GM19238 (cell line): ENCODE measurements around the gene POLD2.

Experiments
- DNase-seq: peaks from one replicate; pipeline ENCODE4 v3.0.0; 2011; ENCODE audit warnings: low spot score; ENCODE audit not compliant: insufficient read length

POLD2 gene

GRCh38 chr7:44102846-44103565 is 20.3 kb downstream of the POLD2 start:
- no peak for DNase-seq

- no peak for DNase-seq
Measured at GRCh38 chr7:44101966-44102845, 21.1 kb downstream of the POLD2 start.

GRCh38 chr7:44101303-44101965 is 21.9 kb downstream of the POLD2 start:
- DNase-seq, result no peak

GRCh38 chr7:44100458-44101302 is 22.7 kb downstream of the POLD2 start:
- DNase-seq, result no peak

DNA sequence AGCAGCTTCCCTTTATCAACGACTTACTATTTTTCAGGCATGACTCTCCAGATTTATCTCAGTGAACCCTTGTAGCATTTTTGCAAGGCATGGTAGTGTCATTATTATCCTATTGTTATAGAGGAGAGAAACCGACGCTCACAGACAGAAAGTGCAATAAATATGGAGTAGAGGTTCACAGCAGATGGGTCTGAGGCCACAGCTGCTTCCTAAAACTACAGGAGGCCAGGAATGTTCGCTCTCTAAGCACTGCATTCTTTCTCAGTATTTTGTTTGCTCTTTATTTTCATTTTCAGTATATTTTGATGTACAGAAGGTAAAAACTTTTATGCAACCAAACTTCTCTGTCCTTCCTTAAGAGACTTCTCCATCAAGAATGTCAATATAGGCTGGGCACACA is 23.7 kb downstream of the POLD2 start:
- DNase-seq, result no peak

DNA sequence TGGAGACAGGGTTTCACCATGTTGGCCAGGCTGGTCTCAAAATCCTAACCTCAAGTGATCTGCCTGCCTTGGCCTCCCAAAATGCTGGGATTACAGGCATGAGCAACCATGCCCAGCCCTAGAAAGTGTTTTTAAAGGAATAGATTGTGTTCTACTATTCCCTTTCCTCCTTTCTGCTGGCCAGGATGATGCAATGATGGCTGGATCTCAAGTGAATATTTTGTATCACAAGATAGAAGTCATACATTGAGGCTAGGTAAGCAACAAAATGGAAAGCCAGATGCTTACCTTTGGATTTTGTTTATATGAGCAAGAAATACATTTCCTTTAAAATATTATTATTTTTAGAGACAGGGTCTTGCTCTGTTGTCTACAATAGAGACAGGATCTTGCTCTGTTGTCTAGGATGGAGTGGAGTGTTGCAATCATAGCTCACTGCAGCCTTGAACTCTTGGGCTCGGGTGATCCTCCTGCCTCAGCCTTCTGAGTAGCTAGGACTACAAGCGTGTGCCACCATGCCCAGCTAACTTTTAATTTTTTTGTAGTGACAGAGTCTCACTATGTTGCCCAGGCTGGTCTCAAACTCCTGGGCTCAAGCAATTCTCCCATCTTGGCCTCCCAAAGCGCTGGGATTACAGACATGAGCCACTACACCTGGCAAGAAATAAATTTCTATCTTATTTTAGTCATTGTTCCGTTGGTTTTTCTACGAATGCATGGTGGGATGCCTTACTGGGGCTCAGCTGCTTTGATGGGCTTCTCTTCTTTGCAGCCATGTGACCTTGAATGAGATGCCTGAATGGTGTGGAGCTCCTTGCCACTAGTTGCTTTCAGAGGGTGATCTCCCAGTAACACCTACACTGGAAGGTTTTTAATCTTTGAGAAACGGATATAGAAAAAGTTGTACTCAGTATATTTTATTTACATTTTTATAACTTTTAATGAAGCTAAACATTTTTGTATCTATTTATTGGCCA is 25.0 kb downstream of the POLD2 start:
- no peak for DNase-seq

DNA sequence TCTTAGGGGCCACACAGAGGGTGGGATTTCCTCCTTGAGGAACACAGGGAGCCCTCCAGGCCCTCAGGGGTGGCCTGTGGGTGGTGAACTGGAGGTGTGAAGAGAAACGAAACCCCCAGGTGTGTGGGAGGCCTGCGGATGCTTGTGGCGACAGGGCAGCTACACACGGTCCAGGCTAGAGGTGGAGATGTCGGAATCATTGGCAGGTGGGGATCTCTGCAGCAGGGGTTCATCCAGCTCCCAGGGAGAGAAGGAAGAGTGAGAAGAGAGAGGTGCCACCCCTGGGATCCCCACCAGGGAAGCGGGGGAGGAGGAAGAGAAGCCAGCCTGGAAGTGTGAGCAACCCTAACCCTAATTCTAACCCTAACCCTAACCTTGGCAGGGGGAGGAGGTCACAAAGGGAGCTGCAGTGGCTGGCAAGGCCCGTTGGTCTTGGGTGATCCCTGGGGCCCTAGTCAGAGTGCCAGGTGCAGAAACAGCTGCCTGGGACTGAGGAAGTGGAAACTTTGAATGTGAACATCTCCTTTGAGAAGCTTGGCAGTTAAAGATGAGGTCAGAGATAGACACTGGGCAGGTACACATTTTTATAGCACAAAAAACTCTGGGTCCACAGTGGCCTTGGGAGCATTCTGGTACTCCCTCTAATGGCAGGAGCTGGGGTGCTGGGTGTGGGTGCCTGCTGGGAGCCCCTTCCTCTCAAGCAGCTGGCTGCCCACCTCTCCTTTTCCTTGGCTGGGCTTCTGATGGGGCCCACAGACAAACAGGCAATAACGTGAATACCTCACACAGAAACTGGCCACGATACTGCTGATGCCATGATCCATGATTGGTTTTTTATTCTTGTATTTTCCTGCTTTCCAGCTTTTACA is 26.1 kb downstream of the POLD2 start:
- no peak for DNase-seq

GRCh38 chr7:44096326-44096881 is 26.9 kb downstream of the POLD2 start:
- DNase-seq, result no peak

DNA sequence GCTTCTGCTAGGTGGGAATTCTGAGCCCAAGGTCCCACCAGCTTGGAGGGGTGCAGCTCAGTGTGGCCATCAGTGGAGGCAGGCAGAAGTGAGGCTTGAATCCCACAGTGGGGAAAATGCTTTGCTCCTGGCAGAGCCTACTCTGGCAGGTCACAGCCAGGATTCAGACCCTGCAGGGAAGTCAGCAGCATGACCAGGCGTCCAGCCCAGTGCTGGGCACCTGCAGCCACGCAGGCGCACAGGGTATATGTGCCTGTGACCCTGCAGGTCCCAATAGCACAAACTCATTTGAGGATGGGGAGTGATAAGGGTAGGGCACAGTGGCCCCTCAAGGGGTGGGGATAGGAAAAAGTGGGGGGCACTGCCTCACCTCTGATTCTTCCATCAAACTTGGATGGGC is 27.6 kb downstream of the POLD2 start:
- DNase-seq, result no peak

DNA sequence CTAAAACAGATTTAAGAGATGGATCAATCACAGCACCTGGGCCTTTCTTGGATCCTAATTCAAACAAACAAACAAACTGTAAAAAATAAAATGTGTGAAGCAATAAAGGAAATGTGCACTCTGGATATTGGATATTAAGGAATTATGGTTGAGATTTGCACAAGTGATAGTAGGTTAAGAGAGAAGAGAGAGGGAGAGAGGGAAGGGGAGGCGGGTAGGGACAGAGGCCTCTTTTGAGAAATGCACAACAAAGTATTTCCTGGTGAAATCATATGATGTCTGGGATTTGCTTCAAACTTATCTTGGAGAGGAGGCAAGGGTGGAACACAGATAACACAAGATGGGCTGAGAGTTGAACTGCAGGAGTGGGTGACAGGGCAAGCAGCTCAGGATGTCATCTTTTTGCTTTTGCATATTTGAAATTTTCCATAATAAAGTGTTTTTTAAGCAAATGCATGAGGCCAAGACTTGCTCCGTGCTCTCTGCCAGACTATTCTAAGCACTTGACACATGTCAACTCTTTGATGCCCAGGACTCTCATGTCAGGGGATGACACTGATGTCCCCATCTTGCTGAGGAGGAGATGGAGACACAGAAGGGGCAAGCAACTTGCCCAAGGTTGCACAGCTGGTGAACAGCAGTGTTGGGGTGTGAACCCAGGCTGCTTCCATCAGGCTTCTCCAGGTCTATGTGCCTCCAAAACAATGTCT is 28.3 kb downstream of the POLD2 start:
- DNase-seq, result no peak

GRCh38 chr7:44094365-44094764 is 29.0 kb downstream of the POLD2 start:
- no peak for DNase-seq

DNA sequence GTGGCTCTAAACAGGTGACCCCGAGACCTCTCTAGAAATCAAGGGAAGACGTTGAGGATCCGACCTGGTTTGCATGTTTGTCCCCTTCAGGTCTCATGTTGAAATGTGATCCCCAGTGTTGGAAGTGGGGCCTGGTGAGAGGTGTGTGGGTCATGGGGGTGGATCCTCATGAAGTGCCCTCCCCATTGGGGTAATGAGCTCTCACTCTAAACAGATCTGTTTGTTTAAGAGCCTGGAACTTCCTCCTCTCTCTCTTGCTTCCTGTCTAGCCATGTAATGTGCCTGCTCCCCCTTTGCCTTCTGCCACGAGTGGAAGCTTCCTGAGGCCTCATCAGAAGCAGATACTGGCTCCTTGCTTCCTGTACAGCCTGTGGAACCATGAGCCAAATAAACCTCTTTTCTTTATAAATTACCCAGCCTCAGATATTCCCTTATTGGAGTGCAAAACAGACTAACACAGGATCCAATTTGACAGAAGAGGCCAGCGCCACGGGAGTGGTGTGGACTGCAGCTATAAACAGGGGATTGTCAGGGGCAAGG is 30.2 kb downstream of the POLD2 start:
- no peak for DNase-seq

- no peak for DNase-seq
Measured at GRCh38 chr7:44087911-44088838, 35.2 kb downstream of the POLD2 start.

DNA sequence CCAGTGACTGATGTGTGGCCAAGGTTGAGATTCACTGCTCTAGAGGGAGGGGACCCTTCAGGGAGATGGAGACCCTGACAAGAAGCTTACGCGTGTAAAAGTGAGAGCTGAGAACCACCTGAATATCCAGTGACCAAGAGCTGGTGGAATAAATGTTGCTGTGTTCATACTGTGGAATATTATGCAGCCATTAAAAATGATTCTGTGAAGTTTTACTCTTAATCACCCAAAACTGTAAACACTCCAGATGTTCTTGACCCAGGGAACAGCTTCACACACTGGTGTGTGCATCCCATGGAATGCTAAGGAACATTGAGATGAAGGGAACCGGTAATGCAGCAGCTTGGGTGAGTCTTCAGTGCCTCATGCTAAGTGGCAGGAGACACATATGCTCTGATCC is 36.7 kb downstream of the POLD2 start:
- DNase-seq, result no peak

DNA sequence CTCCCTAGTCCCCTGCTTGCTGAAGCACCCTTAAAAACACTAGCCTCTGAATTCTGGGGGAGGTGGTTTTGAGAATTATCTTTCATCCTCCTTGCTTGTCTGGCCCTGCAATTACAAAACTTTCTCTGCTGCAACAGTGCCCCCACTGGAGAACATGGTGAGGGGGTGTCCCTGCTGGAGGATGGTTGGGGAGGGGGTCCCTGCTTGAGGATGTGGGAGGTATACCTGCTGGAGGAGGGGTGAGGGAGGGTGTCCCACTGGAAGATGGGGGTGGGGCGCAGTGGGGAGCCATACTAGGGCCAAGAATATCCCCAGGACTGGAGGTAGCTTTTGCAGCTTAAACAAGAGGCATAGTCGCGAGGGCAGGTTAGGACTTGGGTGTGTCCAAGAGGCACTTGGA is 37.8 kb downstream of the POLD2 start:
- DNase-seq, result no peak

DNA sequence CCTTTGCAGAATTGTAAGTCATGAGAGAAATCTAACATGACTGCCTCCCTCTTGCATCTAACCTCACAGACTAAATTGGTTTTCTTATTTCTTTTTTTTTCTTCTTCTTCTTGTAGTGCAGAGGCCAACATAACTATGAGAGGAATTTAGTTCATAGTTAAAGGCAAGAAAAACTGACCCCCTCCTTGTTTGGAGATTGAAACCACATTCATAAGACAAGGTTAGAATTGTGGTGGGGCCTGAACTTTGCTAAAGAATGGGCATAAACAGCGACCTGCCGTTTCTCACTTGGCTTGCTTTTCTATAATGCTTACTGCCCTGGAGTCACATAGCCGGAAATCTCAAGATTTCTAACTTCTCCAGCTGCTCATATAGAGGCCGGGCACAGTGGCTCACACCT is 38.6 kb downstream of the POLD2 start:
- no peak for DNase-seq

DNA sequence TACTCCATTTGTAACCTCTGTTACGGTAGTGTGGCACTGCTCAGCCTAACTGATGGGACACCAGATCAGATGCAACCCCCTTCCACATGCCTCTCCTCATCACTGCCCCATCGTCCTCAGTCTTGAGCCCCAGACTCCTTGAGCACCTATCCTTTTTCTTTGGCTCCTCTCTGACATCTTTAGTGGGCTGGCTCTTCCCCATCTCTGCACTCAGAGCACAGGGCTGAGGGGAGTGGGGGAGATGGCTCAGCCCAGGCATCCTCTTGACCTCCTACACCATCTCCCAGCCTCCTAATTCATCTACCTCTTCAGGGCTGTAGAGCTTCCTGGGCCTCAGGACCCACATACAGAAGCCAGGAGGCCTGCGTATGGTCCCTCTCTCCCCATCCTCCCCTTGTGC is 39.6 kb downstream of the POLD2 start:
- no peak for DNase-seq
